Measurements from ENCODE around the gene PRR5L.

PRR5L gene

DNA sequence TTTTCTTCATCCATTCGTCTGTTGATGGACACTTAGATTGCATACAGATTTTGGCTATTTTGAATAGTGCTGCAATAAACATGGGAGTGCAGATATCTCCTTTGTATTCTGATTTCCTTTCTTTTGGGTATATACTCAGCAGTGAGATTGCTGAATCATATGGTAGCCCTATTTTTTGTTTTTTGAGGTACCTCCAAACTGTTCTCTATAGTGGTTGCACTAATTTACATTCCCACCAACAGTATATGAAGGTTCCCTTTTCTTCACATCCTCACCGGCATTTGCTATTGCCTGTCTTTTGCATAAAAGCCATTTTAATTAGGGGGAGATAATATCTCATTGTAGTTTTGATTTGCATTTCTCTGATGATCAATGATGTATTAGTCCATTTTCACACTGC is 96.1 kb downstream of the PRR5L start:
- H3K27ac ChIP-seq: no peak overlapping the region
- H3K4me3 ChIP-seq: no peak overlapping the region

DNA sequence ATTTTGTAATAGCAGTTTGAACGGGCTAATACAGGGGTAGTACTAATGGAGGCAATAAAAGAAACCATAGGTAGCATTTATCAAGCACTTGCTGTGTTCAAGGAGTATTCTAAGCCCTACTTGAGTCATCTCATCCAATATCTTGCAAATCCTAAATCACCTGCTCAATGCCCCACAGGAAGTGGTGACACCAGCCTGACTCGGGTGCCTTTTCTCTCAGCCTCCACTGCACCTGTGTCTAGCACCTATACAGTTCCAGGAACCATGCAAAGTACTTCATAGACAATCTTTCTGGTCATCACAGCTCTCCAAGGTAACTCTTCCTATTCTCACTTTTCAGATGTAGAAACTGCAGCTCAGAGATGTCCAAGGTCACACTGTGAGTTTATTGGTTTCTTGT is 98.0 kb downstream of the PRR5L start:
- H3K27ac ChIP-seq: no peak overlapping the region
- H3K4me3 ChIP-seq: no peak overlapping the region

DNA sequence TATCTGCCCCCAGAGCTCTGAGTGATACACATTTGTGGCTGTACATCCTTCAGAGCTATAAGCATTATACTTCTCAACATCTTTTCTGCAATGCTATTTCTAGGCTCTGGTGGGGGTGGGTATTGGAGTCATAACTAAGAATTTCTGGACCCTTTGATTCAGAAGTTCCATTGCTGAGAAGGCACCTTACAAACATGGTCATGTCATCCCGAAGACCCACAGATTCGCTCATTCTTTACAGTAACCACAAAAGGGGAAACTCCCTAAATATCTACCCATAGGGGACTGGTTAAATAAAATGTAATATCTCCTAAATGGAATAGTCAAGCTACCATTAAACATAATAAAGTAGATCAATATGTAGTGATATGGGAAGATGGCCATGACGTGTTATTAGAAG is 98.8 kb downstream of the PRR5L start:
- no peak overlapping the region for H3K27ac ChIP-seq
- no peak overlapping the region for H3K4me3 ChIP-seq

GRCh38 chr11:36395978-36396736 is 100.1 kb downstream of the PRR5L start:
- no peak overlapping the region for H3K4me3 ChIP-seq
- no peak overlapping the region for H3K27ac ChIP-seq

- H3K27ac ChIP-seq: peak overlapping the region in 2 of 21 experiments; percentile 8 to 40
These were observed 102.3 kb downstream of the PRR5L start for GRCh38 chr11:36398231-36398953.

GRCh38 chr11:36399236-36399635 is 103.1 kb downstream of the PRR5L start:
- Histone ChIP-seq H3K27ac (peak overlapping the region in 1 of 21 experiments; percentile 8), H3K4me3 (no peak overlapping the region)

More at GRCh38 chr11:36398231-36398953, 102.3 kb downstream of the PRR5L start:
- H3K4me3 ChIP-seq: no peak overlapping the region

GRCh38 chr11:36399745-36400144 is 103.7 kb downstream of the PRR5L start:
- Histone ChIP-seq H3K4me3 (no peak overlapping the region), H3K27ac (no peak overlapping the region)

DNA sequence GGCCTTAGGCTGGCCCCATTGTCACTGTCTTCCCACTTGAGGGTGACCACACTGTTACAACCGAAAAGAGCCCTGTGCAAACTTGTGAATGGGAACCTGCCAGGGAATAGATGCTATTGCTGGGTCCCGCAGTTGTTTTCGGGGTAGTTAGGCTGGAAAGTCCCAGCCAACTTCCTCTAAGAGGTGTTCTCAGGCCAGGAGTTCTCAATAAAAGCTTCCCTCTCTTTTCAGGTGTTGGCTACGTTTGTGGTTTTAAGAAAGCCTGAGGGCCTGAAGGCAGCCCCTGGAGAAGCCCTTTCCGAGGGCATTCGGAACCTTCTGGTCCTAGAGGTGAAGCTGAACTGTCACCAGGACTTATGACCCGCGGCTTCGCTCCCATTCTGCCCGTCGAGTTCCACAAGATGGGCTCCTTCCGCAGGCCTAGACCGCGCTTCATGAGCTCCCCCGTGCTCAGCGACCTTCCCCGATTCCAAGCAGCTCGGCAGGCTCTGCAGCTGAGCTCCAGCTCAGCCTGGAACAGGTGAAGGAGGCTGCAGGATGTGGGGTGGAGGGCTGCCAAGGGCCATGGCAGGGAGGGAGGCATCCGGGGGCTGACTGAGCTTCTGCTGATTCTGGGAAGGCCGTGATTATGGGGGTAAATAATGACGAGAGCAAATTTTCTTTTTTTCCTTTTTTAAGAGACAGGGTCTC is 104.8 kb downstream of the PRR5L start:
- Histone ChIP-seq H3K4me3 (no peak overlapping the region), H3K27ac (no peak overlapping the region)

DNA sequence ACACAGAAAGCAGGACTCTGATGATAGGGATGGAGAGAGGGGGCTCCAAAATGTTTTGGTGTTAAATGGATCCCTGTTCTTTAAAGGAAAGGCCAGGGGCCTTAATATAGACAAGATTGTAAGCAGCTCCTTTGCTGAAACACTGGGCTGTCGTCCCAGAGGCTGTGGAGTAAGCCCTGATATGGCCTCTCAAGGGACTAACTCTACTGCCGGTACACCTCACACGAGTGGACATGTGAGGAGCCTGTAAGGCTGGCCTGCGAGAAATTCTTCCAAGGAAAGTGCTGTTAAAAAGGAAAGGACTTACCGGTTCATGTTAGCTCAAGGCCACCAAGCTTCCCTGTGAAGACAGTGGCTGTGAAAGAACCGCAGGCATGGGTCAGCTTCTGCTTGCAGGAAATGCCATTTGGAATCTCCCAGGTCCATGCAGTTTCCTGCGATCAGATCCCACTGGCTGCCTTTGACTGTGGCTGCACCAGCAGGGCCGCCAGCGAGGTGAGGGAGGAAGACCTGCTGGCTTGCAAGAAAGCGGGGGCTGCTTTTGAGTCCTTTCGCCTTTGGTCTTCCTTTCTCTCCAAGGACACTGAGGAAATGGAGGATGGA is 106.6 kb downstream of the PRR5L start:
- no peak overlapping the region for H3K27ac ChIP-seq
- no peak overlapping the region for H3K4me3 ChIP-seq

- Histone ChIP-seq H3K4me3 (no peak overlapping the region), H3K27ac (no peak overlapping the region)
These were observed 107.6 kb downstream of the PRR5L start for GRCh38 chr11:36403661-36404060.

GRCh38 chr11:36404831-36405230 is 108.7 kb downstream of the PRR5L start:
- H3K4me3 ChIP-seq: no peak overlapping the region
- no peak overlapping the region for H3K27ac ChIP-seq

GRCh38 chr11:36405585-36406367 is 109.7 kb downstream of the PRR5L start:
- Histone ChIP-seq H3K4me3 (no peak overlapping the region), H3K27ac (no peak overlapping the region)

- no peak overlapping the region for H3K4me3 ChIP-seq
- H3K27ac ChIP-seq: peak overlapping the region in 2 of 21 experiments; percentile 21 to 84
These were observed 111.3 kb downstream of the PRR5L start for GRCh38 chr11:36407356-36407755.

DNA sequence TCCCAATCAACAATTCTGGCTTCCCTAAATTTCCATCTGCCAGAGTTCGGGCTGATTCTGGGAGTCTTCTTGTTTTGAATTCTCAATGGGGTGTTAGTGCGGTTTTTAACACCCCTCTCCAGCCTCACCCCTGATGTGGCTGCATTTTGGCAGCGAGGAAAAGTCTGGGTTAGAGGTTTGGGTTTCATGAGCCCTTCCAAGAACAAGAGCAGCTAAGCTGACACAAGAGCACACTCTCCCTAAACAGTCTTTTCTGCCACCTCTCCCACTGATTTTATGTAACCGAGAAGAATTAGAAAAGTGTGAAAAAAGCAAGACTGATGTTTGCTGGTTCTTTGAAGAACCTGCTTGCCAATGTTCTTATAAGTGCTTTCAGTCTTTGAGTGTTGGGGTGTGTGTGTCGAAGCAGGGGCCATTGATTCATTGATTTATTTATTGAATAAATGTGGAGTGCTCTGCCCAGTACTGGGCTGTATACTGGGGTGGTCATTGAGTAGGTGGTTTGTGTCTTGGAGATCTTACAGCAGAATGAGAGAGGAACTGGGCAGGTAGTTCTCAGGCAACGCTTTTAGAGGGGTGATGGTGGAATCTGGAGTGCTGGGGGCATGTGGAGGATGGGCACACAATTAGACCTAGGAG is 112.5 kb downstream of the PRR5L start:
- Histone ChIP-seq H3K4me3 (no peak overlapping the region), H3K27ac (peak overlapping the region in 11 of 21 experiments; percentile 5 to 84 (median 50))

DNA sequence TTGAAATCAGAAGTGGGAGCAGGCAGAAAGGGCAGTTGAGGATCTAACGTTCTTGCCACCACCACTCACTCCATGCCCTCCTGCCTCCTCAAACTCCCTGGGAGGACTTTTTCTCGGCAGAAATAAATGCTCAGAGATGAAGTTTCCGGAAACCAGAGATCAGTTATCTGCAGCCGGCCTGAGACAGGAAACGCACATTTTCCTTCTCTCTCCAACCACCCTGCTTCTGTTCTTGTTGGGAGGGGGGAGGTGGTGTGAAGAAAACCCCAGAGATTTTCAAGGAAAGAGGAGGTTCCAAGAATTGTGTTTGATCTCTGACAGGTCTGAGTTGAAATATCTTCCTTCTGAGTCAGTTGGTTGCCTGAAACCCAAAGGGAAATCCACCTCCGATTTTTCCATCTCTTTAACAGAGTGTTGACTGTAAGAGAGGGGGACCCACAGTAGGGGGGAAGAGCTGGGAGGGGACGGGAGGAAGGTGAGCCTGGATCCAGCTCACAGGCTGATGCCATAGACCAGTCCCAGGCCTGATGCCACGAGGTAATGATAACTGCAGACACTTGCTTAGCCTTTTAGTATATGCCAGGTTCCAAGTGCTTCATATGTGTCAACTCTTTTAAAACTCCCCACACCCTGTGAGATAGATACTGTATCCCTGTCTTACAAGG is 113.2 kb downstream of the PRR5L start:
- Histone ChIP-seq H3K4me3 (no peak overlapping the region), H3K27ac (peak overlapping the region in 13 of 21 experiments; percentile 34 to 84 (median 50))

DNA sequence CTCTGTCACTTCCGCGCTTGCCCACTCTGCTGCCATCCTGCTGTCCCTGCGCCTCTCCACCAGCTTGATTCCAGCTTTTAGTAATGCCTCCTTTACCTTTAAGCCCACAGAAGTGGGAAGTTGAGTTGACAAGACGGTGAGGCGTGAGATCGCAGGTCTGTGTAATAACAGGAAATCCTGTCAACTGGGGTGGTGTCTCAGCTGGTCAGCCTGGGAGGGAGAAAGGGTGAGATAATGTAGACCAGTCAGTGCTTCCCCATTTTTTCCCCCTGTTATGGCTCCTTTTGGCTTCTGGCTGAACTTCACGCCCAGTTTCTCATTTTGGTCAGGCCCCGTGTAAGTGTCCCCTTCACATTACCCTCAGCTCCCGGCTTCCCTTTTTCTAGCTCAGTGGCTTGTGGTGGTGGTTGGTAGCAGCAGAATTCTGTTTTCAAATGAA is 115.1 kb downstream of the PRR5L start:
- H3K27ac ChIP-seq: peak overlapping the region in 16 of 21 experiments; percentile 7 to 84 (median 60)
- no peak overlapping the region for H3K4me3 ChIP-seq

DNA sequence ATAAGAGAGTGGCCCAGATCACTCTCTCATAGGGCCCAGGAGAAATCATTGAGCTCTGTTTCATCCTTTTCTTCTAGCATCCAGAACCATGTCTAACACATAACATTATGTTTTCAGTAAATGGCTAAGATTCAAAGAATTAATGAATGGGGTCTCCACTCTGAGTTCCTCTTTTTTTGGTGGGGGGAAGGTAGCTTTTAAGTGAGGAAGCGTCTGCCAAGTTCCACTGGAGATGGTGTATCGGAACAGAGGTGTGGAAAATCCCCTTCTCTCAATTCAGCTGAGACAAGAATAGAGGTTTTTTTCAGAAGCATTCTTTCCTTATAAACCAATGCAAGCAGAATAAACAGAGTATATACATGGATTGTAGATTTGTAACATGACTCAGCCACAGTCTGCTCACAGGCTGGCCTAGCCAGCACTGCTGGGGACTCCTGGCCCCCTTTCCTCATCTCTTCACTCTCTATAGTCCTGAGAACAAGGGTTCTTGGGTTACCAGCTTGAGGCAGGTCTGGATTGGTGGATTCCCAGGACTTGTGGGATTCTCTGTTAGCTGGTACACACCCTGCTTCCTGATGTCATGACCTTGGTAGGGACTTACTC is 116.8 kb downstream of the PRR5L start:
- peak overlapping the region in 6 of 21 experiments; percentile 26 to 67 (median 32) for H3K27ac ChIP-seq
- no peak overlapping the region for H3K4me3 ChIP-seq

DNA sequence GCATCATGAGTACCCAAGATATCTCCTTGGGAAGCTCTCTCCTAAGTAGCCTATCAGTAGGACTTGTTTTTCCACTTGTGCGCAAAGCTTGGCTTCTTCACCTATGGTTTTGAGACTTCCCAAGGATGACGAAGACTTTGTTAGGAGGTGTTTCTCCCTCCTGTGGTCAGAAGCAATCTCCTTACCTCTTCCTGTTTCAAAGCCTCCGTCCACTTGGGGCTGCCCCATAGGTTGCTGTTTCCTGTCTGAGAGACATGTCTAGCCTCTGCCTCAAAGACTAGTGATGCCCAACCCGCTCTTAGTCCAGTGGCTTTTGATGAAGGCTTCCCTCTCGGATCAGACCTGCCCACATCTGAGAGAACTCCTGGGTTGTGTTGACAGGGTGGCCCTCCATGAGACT is 121.1 kb downstream of the PRR5L start:
- Histone ChIP-seq H3K27ac (peak overlapping the region in 1 of 21 experiments; percentile 9), H3K4me3 (no peak overlapping the region)
